Inflammatory macrophage (primary cell): ENCODE measurements around the gene ERBB2.
"Not testable (repeated sequence)": the region's sequence is repeated elsewhere in the genome, so short reads cannot be mapped to it uniquely, and the experiment has no call there.

Source experiments
- DNase-seq, 2 donors: peaks; one replicate each; pipeline ENCODE4 v3.0.0-alpha.2; 2020 to 2022

Gene ERBB2

DNA sequence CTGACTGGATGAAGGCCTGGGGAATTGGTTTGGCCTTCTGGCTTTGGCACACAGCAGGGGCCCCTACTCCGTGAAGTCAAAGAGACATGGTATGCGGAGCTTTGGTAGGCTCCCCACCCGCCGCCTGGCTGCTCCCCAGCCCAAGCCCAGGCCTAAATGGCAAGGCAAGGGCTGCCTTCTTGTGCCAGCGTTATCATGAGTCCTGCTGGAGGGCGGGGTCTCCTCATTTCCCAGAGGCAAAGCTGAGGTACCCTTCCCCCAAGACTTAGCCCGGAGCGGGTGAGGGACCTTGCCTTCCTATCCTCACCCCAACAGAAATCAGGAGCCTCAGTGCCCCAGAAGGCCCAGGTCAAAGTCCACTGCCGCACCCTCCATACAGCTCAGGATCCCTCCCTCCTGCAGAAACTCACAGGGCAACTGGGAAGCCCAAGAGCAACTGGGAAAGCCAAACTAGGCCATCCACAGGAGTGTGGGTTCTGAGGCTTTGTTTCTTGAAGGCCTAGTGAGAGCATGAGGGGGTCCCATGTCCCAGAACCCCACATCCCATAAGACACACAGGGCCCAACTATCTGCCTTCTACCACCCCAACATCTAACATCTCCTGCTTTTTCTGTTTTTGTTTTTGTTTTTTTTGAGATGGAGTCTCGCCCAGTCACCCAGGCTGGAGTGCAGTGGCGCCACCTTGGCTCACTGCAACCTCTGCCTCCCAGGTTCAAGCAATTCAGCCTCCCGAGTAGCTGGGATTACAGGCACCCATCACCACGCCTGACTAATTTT, 21.3 kb upstream of the ERBB2 start:
- DNase-seq, result no peak

DNA sequence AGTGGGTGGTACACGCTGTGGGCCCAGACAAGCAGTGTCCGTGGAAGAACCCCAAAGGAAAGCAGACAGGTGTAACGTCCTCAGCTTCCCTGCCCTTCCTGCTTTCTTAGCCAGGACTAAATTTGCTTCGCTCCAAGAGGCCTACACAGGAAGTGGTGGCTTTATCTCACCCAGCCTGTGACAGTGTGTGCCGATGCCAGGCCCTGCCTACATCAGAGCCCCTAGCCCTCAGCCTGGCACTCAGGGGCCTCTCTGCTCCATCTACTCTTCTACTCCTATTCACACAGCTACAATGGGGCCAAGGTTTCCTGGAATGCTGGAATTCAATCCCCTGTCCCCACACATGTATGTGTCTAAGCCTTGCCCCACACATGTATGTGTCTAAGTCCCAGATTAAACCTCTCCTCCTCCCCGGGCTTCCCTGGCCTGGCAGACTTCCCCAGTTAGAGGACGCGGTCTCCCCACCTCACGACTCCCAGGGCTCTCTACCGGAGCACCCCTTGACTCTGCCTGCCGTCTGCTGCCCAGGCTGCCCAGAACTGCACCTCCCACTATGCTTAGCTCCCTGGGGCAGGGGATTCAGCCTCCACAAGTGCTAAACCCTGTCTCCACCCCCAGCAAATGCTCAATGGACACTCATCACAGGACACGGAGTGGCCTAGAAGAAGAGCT, 20.2 kb upstream of the ERBB2 start:
- no peak for DNase-seq

DNA sequence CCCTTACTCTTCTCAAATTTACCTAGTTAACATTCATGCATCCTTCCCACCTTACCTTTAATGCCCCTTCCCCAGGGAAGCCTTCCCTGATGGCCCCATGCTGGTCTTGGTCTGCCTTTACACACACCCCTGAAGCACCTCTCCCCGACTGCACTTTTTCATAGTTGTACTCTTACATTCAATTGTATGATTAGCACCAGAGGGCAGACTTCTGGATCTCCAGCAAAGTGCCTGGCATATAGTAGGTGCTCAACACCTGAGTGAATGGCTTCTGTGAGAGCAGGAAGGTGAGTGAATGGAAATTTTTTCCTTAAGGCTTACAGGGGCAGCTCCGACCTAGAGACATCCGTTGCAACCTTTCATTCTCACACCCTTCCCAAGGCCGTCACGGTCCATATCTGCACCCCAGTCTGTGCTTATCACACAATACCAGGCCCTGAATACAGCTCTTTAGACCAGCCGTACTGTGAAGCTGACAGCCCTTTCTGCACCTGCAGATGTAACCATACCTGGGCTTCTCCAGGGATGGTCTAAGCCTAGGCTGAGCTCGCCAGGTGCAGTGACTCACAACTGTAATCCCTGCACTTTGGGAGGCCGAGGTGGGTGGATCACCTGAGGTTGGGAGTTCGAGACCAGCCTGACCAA, 16.4 kb upstream of the ERBB2 start:
- no peak for DNase-seq

DNA sequence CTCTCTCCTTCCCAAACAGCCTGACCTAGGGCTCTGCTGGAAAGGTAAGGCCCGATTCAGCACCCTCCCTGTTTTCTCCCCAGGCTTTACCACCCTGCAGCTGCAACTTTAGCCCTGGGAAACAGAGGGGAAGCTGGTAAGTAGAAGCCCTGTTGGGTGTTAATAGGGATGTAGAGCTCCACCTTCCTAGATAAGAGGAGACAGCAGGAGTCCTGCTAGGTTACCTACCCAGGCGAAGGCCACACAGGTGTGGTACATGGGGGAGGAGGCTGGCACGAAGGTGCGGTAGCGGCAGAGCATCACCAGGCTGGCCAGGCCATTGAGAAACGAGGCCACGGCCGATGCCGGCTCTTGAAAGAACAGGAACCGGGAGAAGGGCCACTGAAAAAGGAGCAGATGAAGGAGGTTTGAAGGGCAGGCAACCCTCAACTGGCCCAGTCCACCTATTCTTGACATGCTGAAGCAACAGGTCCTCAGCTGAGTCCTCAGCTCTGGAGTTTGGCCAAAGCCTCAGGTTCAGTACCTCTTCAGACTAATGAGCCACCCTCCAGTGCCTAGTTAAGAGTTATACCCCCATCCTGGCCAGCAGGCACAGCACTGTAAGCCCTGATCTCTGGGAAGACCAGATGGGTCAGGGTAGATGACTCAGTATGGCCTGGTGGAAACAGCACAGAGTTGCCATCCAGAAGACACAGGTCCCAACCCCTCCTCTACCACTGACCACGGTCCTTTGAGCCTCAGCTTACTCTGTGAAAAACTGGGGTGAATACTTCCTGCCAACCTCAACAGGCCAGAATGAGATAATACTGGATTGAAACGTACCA, 15.3 kb upstream of the ERBB2 start:
- no peak for DNase-seq

DNA sequence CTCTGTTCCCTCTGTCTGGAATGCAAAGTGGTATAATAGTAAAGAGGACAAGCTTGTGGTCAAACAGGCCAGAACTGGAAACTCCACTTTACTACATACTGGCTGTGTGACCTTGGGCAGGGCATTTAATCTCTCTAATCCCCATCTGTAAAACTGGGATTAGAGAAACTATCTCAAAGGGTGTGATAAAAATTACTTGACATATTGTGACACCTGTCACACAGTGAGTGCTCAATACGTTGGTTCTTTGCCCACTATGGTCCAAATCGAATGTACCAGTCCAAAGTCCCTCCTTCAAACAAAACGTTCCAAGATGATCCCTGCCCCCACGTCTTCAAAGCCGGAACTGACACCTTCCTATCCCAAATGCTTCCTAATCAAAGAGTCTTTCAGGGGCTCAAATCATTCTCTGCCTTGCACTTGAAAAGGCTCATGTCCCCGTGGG, 12.7 kb upstream of the ERBB2 start:
- DNase-seq, result no peak

DNA sequence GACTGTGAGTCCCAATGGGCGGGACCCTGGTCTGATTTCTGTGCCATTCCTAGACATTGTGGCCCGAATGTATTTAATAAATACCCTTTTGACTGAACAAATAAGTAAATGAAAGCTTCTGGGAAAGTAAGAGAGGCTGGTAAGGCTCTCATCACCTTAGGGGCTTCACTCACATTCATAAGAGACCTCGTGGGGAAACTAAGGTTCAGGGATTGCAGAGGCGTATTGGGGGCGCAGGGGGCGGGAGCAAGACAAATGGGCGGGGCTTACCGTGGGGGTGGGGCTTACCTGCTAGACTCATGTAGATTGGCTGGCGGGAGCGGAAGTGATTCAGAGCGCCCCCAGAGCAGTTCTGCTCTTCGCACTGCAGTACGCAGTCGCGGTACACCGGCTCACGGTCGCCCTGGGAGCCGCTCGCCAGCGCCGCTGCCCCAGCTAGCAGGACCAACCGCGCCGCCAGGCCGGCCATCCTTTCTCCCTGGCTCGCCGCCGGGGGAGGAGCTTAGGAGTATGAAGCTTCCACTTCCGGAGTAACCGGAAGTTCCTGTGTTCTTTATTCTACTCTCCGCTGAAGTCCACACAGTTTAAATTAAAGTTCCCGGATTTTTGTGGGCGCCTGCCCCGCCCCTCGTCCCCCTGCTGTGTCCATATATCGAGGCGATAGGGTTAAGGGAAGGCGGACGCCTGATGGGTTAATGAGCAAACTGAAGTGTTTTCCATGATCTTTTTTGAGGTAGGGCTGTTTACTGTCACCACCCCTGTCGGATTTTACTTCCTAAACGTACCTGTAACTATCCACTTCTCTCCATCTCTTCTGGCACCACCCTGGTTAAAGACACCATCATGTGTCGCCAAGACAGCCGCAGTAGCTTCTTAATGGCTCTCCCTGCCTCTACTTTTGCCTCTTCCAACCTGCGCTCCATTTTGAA, 12.1 kb upstream of the ERBB2 start, which contains the start of gene PGAP3:
PGAP3 (minus strand) TSS at position 512 of the 929 bp plus-strand sequence; CDS start at position 469, 43 bp downstream.
- DNase-seq, result peak; percentile 86 to 87

DNA sequence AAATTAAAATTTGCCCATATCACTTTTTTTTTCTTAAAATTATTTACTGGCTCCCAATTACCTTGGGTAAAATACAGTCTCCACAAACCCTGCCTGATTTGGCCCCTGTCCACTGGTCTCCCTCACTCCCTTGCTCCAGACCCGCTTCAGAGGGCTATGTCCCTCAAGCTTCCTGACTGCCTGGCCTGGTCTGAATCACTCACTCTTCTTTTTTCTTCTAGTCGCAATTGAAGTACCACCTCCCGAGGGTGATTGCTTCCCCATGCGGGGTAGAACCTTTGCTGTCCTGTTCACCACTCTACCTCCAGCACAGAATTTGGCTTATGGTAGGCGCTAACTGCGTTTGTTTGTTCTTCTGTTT, 11.4 kb upstream of the ERBB2 start:
- no peak for DNase-seq

DNA sequence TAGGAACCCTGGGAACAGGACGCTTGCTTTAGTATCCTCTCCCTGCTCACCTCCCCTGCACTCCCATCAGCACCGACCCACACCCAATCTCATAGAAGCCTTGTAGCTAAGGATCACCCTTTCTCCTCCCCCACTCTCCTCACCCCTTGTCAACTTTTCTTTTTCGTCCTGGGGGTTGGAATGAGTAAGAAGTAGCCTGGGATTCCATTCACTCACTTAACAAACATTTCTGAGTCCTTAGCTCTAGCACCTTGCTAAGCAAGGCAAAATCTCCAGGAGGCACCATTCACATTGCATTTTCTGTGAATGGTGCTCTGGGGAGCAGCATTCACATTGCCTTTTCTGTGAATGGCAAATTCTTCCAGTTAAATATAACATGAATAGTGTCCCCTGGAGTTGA, 10.9 kb upstream of the ERBB2 start:
- DNase-seq, result no peak

DNA sequence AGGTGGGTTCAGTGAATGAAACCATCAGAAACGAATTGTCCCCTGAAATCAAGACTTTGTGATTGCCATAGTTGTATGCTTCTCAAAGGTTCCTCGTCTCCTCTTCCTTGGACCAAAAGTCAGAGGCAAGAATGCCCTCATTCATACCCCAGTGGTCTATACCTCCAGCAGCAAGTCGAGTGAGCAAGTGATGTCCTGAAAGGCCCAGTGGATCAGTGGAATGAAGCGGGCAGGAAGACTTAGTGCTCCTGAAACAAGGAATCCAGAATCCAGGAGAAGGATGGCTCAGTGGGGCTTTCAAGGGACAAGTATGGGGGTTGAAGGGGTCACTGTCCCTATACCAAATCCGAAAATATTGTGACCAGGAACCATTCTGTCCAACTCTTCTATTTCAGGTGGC, 5.3 kb upstream of the ERBB2 start:
- no peak for DNase-seq

DNA sequence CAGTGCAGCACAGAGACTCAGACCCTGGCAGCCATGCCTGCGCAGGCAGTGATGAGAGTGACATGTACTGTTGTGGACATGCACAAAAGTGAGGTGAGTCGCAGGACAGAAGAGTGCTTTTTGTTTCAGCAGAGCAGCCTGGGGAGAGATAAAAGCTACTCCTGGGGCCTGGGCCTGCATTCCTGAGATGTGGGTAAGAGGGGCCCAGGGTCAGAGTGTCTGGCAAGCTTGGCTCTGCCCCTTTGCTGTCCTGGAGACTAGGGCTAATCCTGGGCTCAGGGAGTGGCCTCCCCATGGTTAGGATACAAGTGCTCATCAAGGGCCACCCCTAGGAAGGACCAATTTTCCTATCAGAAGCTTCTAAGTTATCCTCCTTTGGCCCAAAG, 4.8 kb upstream of the ERBB2 start:
- no peak for DNase-seq

DNA sequence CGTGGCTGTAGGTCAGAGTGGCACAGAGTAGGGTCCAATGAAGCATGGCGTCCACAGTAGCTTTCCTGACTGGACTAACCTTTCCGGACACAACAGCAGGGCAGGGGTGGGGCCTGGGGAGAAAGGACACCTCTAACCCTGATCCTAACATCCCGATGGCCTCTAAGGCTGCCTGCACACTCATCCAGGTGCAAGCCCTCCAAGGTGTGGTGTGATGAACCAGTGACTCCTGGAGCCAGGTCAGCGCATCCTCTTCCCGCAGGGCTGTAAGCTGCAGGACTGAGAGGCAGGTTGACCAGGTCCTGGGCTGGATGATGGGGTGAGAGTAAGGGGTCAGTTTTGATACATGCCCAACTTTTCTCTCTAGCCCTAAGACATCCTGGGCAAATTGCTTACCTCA, 3.1 kb upstream of the ERBB2 start:
- DNase-seq, result no peak

DNA sequence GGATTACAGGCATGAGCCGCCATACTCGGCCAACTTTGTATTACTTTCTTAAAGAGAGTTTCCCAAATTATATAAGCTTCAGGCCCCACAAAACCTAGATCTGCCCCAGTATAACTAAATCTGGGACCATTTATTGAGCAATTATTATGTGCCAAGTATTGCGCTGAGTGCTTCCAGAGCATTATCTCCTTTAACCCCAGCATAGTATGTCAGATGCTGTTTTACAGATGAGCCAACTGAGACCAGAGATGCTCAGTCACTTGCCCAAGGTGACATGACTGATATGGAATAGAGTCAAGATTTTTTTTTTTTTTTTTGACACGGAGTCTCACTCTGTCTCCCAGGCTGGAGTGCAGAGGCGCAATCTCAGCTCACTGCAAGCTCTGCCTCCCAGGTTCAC, 1.9 kb upstream of the ERBB2 start:
- no peak for DNase-seq

DNA sequence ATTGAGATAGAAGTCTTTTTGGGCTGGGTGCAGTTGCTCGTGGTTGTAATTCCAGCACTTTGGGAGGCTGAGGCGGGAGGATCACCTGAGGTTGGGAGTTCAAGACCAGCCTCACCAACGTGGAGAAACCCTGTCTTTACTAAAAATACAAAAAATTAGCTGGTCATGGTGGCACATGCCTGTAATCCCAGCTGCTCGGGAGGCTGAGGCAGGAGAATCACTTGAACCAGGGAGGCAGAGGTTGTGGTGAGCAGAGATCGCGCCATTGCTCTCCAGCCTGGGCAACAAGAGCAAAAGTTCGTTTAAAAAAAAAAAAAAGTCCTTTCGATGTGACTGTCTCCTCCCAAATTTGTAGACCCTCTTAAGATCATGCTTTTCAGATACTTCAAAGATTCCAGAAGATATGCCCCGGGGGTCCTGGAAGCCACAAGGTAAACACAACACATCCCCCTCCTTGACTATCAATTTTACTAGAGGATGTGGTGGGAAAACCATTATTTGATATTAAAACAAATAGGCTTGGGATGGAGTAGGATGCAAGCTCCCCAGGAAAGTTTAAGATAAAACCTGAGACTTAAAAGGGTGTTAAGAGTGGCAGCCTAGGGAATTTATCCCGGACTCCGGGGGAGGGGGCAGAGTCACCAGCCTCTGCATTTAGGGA, 577 bp upstream of the ERBB2 start:
- not testable (repeated sequence) for DNase-seq

DNA sequence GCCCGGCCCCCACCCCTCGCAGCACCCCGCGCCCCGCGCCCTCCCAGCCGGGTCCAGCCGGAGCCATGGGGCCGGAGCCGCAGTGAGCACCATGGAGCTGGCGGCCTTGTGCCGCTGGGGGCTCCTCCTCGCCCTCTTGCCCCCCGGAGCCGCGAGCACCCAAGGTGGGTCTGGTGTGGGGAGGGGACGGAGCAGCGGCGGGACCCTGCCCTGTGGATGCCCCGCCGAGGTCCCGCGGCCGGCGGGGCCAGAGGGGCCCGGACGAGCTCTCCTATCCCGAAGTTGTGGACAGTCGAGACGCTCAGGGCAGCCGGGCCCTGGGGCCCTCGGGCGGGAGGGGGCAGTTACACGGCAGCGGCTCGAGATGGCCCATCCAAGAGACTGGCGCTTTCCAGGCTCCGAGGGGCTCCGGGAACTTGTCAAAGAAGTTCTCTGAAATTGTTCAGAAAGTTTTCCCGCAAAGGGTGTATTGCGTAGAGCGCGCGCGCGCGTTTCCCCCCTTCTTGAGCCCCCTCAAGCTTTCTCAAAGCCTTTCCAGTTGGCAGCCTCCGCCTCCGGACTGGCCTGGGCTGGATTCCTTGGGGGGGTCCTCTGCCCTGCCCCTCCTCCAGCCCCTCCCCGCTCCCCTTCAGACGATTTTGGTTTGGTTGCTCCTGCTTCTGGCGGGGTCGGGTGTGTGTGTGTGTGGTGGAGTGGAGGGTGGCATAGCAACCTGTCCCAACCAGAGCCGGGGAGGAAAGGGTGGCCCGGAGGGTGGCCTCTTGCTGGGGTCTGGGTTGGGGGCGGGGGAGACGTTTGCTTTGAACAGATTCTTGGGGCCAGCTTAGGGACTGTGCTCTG, 504 bp downstream of the ERBB2 start:
- no peak for DNase-seq

DNA sequence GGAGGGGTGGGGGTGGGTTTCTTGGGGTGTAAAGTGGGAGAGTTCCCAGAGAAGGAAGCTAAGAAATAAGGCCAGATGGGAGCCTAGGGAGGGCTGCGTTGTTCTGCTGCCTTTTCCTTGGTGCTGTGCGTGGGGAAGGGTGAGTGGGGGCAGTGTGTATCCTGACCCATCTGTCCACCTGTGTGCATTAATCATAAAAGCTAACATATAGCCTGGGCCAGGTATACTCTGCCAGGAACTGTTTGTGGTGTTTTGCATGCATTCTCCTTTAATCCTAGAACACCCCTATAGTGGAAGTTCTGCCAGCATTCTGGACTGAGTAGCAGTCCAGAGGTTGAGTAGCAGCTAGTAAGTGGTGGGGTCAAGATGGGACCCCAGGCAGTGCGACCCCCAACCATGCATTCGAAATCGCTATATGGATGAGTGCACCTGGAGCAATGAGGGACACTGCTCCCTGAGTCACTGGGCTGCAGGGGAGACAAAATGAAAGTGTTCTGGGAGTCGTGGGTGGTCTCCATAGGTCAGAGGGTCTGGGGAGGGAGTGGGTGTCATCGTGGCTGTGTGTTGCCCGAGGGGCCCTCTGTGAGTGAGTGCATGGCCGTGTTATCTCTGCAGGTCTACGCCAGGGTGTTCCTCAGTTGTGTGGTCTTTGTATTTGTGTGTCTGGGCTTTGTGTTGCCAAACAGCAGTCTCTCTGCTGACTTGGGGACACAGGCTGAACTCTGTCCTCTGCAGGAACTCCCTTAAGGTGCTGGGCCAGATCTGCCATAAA, 1.3 kb downstream of the ERBB2 start:
- DNase-seq, result no peak

DNA sequence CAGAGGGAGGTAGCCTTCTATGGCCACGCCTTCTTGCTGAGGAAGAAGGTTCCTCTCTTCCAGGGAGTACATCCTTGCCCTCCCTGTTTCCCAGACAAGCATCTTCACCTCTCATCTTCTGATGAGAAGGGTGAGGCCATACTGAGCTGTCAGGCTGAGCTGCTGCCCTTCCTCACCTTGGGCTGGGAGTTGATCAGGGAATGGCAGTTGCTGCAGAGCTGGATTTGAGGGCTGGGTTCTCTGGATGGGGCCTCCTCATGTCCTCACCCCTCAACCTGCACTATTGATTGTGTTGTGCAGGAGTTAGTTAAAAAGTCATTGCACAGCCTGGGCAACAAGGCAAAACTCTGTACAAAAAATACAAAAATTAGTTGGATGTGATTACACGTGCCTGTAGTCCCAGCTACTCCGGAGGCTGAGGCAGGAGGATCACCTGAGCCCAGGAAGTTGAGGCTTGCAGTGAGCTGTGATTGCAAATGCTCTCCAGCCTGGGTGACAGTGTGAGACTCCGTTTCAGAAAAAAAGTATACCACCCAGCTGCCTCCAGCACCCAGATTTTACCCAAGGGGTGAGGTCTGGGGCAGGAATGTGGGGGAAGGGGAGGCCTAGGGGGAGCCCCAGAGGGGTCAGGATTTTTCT, 2.0 kb downstream of the ERBB2 start:
- no peak for DNase-seq

DNA sequence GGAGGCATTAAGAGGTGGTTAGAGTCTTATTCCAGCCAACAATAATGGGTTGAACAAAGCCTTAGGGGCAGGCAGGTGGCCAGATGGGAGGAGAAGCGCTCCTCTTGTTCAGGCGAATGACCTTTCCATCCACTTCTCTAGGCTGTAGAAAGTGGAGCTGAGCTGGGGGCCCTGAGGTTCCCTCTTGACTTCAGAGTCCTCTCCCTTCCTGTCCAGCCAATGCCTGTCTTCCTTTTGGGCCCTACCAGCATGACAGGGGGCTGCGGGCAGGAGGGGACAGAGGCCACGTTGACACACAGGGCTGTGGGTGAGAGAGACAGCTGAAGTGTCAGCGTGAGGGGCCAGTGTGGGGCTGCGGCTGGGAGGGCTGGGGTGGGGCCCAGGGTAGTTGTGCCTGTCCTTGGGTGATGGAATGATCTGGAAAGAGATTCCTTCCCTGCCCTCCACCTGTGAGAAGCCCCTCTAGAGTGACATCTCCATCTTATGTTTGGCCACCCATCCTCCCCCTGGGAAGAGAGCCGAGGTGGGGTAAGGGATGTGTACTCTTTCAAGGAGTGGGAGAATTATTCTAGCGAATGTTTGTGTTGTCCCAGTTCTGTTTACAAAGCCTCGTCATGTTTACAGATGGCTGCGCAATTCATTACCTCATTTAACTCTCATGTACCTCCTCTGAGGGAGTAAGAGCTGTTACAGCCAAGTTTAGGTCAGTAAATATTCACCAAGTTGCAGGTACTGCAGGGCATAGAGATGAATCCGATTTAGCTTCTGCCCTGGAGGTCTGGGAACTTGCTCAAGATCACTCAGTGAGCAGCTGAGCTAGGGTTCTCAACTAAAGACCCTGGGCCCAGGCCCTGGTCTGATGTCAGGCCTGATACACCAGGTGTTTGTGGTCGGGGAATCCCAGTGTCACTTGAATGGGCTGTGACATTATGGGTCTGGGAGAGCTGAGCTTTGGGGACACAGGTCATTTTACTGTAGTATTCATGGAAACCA, 3.3 kb downstream of the ERBB2 start:
- DNase-seq, result no peak

DNA sequence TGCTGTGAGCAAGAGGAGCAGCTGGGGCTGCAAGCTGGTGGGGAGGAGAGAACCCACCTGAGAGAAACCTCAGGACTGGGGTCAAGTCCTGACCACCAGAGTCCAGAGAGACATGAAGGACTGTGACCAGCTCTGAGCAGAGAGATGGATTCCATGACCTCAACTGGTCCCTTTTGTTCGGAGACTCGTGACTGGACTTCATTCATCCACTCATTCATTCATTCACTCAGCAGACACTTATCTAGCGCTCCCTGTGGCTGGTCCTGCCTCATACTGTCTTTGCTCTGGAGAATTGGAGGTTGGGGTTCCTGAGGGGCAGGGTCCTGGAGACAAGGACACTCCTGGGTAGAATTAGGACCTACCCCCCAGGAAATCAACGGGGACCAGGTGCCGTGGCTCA, 4.0 kb downstream of the ERBB2 start:
- DNase-seq, result no peak
